H9 (cell line): ENCODE measurements around the gene MRO. TPM values are rescaled to one million over a fixed set of nuclear protein-coding genes. Genes with fewer than 3 reads are reported as not detected.

Experiments used
- DNase-seq: peaks from one replicate; pipeline ENCODE4 v3.0.0-alpha.2; 2017
- H2AFZ ChIP-seq: one replicate; pipeline ENCODE4 v1.6.1; 2013; ENCODE audit warnings: mild to moderate bottlenecking, low read length, control low read depth, moderate library complexity
- H2AK5ac ChIP-seq: 2 replicates; pipeline ENCODE4 v1.6.1; 2013; ENCODE audit warnings: low read length, control low read depth, mixed read lengths; ENCODE audit not compliant: insufficient read length
- H2BK120ac ChIP-seq: one replicate; pipeline ENCODE4 v1.6.1; 2013; ENCODE audit warnings: low read depth, mild to moderate bottlenecking, low read length, control low read depth, inconsistent platforms; ENCODE audit not compliant: poor library complexity, severe bottlenecking
- H2BK12ac ChIP-seq: 2 replicates; pipeline ENCODE4 v1.6.1; 2013; ENCODE audit warnings: low read length, control low read depth, mixed read lengths, low read depth; ENCODE audit not compliant: insufficient read length
- H2BK15ac ChIP-seq: 2 replicates; pipeline ENCODE4 v1.6.1; 2013; ENCODE audit warnings: low read depth, low read length, control low read depth
- H2BK20ac ChIP-seq: one replicate; pipeline ENCODE4 v1.6.1; 2013; ENCODE audit warnings: low read depth, mild to moderate bottlenecking, low read length, control low read depth, inconsistent platforms; ENCODE audit not compliant: poor library complexity, severe bottlenecking
- H2BK5ac ChIP-seq: 2 replicates; pipeline ENCODE4 v1.6.1; 2013; ENCODE audit warnings: low read length, control low read depth, mixed read lengths; ENCODE audit not compliant: insufficient read length
- H3K14ac ChIP-seq: 2 replicates; pipeline ENCODE4 v1.6.1; 2013; ENCODE audit warnings: low read length, control low read depth; ENCODE audit not compliant: insufficient read depth
- H3K18ac ChIP-seq: 2 replicates; pipeline ENCODE4 v1.6.1; 2013; ENCODE audit warnings: low read depth, mild to moderate bottlenecking, mixed read lengths, low read length, control low read depth; ENCODE audit not compliant: insufficient read length
- H3K23ac ChIP-seq: 2 replicates; pipeline ENCODE4 v1.6.1; 2013; ENCODE audit warnings: low read length, control low read depth, mixed read lengths, low read depth; ENCODE audit not compliant: insufficient read length
- H3K23me2 ChIP-seq: 2 replicates; pipeline ENCODE4 v1.6.1; 2013; ENCODE audit warnings: low read depth, mild to moderate bottlenecking, mixed read lengths, low read length, control low read depth; ENCODE audit not compliant: insufficient read length, poor library complexity, severe bottlenecking
- H3K27ac ChIP-seq: 2 replicates; pipeline ENCODE4 v1.5.1; 2013; ENCODE audit warnings: low read length, control low read depth, mixed read lengths, low read depth; ENCODE audit not compliant: insufficient read length
- H3K27me3 ChIP-seq: 2 replicates; pipeline ENCODE4 v1.6.1; 2013; ENCODE audit warnings: low read length, control low read depth, inconsistent platforms; ENCODE audit not compliant: insufficient read depth
- H3K4ac ChIP-seq: 2 replicates; pipeline ENCODE4 v1.6.1; 2013; ENCODE audit warnings: low read depth, mild to moderate bottlenecking, control low read depth, inconsistent platforms, low read length, moderate library complexity
- H3K4me1 ChIP-seq: 2 replicates; pipeline ENCODE4 v1.6.1; 2013; ENCODE audit warnings: low read length, control low read depth, inconsistent platforms; ENCODE audit not compliant: insufficient read depth
- H3K4me2 ChIP-seq: 2 replicates; pipeline ENCODE4 v1.6.1; 2013; ENCODE audit warnings: low read length, control low read depth, mixed read lengths; ENCODE audit not compliant: insufficient read length, insufficient read depth
- H3K56ac ChIP-seq: 2 replicates; pipeline ENCODE4 v1.6.1; 2013; ENCODE audit warnings: low read depth, mild to moderate bottlenecking, mixed read lengths, low read length, control low read depth; ENCODE audit not compliant: insufficient read length
- H3K79me1 ChIP-seq: 2 replicates; pipeline ENCODE4 v1.6.1; 2013; ENCODE audit warnings: low read depth, mild to moderate bottlenecking, moderate library complexity, low read length, control low read depth, inconsistent platforms; ENCODE audit not compliant: insufficient read depth, poor library complexity, severe bottlenecking
- H3K79me2 ChIP-seq: 2 replicates; pipeline ENCODE4 v1.6.1; 2013; ENCODE audit warnings: low read length, control low read depth, inconsistent platforms; ENCODE audit not compliant: insufficient read depth
- H3K9ac ChIP-seq: 2 replicates; pipeline ENCODE4 v1.6.1; 2013; ENCODE audit warnings: low read length, control low read depth, mixed read lengths; ENCODE audit not compliant: insufficient read length; ENCODE audit errors: extremely low read depth
- H3K9me3 ChIP-seq: one replicate; pipeline ENCODE4 v1.6.1; 2013; ENCODE audit warnings: low read depth, low read length, inconsistent platforms; ENCODE audit not compliant: control insufficient read depth
- H3T11ph ChIP-seq: one replicate; pipeline ENCODE4 v1.6.1; 2013; ENCODE audit warnings: mild to moderate bottlenecking, low read length, control low read depth, inconsistent platforms
- H4K20me1 ChIP-seq: one replicate; pipeline ENCODE4 v1.6.1; 2013; ENCODE audit not compliant: control insufficient read depth, insufficient read length, insufficient read depth
- H4K5ac ChIP-seq: 2 replicates; pipeline ENCODE4 v1.6.1; 2013; ENCODE audit warnings: low read depth, mild to moderate bottlenecking, mixed read lengths, low read length, control low read depth; ENCODE audit not compliant: insufficient read length
- H4K8ac ChIP-seq: replicated peaks from 2 replicates; pipeline ENCODE4 v1.6.1; 2013; ENCODE audit warnings: low read length, control low read depth, mixed read lengths, low read depth; ENCODE audit not compliant: insufficient read length
- H4K91ac ChIP-seq: 2 replicates; pipeline ENCODE4 v1.6.1; 2013; ENCODE audit warnings: low read depth, mild to moderate bottlenecking, moderate library complexity, mixed read lengths, low read length, control low read depth; ENCODE audit not compliant: insufficient read length
- H3K27ac Mint-ChIP-seq, 3 experiments: 2 replicates in 2 of 3; 3 replicates in 1 of 3; pipeline ENCODE4 v1.8.0; 2020 to 2021; ENCODE audit warnings: mixed read lengths in 3 of 3, mild to moderate bottlenecking in 1 of 3, moderate library complexity in 1 of 3
- H3K27me3 Mint-ChIP-seq: 2 replicates; pipeline ENCODE4 v1.8.0; 2021; ENCODE audit warnings: low read depth, mild to moderate bottlenecking, moderate library complexity, mixed read lengths
- H3K36me3 Mint-ChIP-seq, 3 experiments: 2 replicates in 2 of 3; 3 replicates in 1 of 3; pipeline ENCODE4 v1.8.0; 2020 to 2021; ENCODE audit warnings: low read depth in 3 of 3, mixed read lengths in 3 of 3; ENCODE audit not compliant: insufficient read depth in 1 of 3
- H3K4me1 Mint-ChIP-seq, 2 experiments: 2 replicates each; pipeline ENCODE4 v1.8.0; 2020; ENCODE audit warnings: mixed read lengths in 2 of 2
- H3K4me3 Mint-ChIP-seq, 2 experiments: 2 replicates in 1 of 2; 3 replicates in 1 of 2; pipeline ENCODE4 v1.8.0; 2020 to 2021; ENCODE audit warnings: mild to moderate bottlenecking in 2 of 2, mixed read lengths in 2 of 2, moderate library complexity in 1 of 2
- H3K9me3 Mint-ChIP-seq, 2 experiments: 2 replicates in 1 of 2; 3 replicates in 1 of 2; pipeline ENCODE4 v1.8.0; 2020; ENCODE audit warnings: mild to moderate bottlenecking in 2 of 2, mixed read lengths in 2 of 2, moderate library complexity in 1 of 2
- WGBS: extraction: QIAGEN DNeasy Blood & Tissue Kit; methylation state at CpG from one replicate; pipeline ENCODE4 v1.1.7; 2013; ENCODE audit warnings: missing lambda C conversion rate, low lambda C conversion rate, mixed read lengths; ENCODE audit not compliant: insufficient read length; ENCODE audit errors: extremely low coverage; 5-methylcytosine and 5-hydroxymethylcytosine counted together
- total RNA-seq: library from RNA; stranded (reverse); gene quantifications from 2 replicates; pipeline ENCODE4 v1.2.1, GENCODE V29; 2021
- TF ChIP-seq, protein P1 (sequence below): fragments of 200-600 bp; sonication (generic); conservative IDR thresholded peaks from 3 replicates; pipeline ENCODE4 v1.8.0; 2021; ENCODE audit warnings: antibody characterized with exemption, mild to moderate bottlenecking

The MRO gene
- total RNA-seq, 1 experiment from 2014 or later, result 0.57 TPM

DNA sequence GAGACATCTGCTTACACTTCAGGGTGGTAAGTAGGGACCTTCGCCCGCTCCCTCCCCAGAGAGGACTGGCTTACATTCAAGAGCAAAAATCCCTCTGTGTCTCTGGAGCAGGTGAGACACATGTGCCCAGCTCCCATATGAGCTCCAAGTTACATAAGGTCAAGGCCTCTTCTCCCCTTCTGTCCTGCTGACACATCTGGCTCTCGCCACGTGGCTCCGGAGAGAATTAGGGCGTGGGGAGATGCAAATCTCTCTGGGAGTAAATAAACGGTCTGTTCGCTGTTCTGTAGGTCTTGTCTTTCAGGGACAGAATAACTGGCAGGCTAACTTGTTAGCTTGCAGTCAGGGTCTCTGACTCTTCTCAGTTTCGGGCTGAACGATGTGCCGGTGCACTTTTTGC is 16.2 kb downstream of the MRO start:
- Histone ChIP-seq H3K79me2 (no peaks in the 10 kb centered on the region), H3K18ac (no peak overlapping the region), H3K23ac (no peak overlapping the region), H2AK5ac (no peak overlapping the region), H2BK120ac (no peak overlapping the region), H3K4me2 (no peak overlapping the region), H3K4me1 (peaks cover 7% of the 10 kb centered on the region; the same call in 1 of the 2 replicates), H2AFZ (no peak overlapping the region), H3T11ph (no peak overlapping the region), H2BK12ac (no peak overlapping the region), H3K27me3 (no peaks in the 10 kb centered on the region), H4K20me1 (no peaks in the 10 kb centered on the region), H4K5ac (no peak overlapping the region), H3K4ac (no peak overlapping the region), H3K9me3 (no peaks in the 10 kb centered on the region), H3K79me1 (no peaks in the 10 kb centered on the region), H2BK5ac (no peak overlapping the region), H3K9ac (no peak overlapping the region), H3K27ac (no peak overlapping the region), H4K91ac (no peak overlapping the region), H2BK20ac (no peak overlapping the region), H3K23me2 (no peaks in the 10 kb centered on the region), H3K56ac (no peak overlapping the region), H3K14ac (no peak overlapping the region), H4K8ac (no peak overlapping the region), H2BK15ac (no peak overlapping the region)
- no peaks in the 10 kb centered on the region; the same call in 1 of the 2 replicates for H3K27me3 Mint-ChIP-seq
- no peak overlapping the region for H3K27ac Mint-ChIP-seq
- H3K4me1 Mint-ChIP-seq, result peaks cover 20 to 24% of the 10 kb centered on the region in 2 experiments
- H3K36me3 Mint-ChIP-seq, result no peaks in the 10 kb centered on the region; a peak in 1 of 7 replicates
- no CpG with 5 or more reads among the region's 11 CpGs for WGBS
- no peaks in the 10 kb centered on the region for H3K9me3 Mint-ChIP-seq
- no peak for DNase-seq
- no peak overlapping the region for H3K4me3 Mint-ChIP-seq
- TF ChIP-seq, protein P1, sequence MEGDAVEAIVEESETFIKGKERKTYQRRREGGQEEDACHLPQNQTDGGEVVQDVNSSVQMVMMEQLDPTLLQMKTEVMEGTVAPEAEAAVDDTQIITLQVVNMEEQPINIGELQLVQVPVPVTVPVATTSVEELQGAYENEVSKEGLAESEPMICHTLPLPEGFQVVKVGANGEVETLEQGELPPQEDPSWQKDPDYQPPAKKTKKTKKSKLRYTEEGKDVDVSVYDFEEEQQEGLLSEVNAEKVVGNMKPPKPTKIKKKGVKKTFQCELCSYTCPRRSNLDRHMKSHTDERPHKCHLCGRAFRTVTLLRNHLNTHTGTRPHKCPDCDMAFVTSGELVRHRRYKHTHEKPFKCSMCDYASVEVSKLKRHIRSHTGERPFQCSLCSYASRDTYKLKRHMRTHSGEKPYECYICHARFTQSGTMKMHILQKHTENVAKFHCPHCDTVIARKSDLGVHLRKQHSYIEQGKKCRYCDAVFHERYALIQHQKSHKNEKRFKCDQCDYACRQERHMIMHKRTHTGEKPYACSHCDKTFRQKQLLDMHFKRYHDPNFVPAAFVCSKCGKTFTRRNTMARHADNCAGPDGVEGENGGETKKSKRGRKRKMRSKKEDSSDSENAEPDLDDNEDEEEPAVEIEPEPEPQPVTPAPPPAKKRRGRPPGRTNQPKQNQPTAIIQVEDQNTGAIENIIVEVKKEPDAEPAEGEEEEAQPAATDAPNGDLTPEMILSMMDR, result no peak
